H1 (cell line): ENCODE measurements around the gene WDR49. TPM values are rescaled to one million over a fixed set of nuclear protein-coding genes. Genes with fewer than 3 reads are reported as not detected.

ENCODE experiments used
- CTCF ChIA-PET: fragments of 300-600 bp; sonication (Branson Sonifier 250); formaldehyde crosslinking; loops from one replicate; lab custom pipeline; 2021; ENCODE audit not compliant: partially characterized antibody; lab: Charles Lee
- POLR2A ChIA-PET: fragments of 300-600 bp; sonication (Branson Sonifier 250); formaldehyde crosslinking; loops from one replicate; lab custom pipeline; 2021; ENCODE audit warnings: inconsistent platforms; ENCODE audit not compliant: partially characterized antibody; lab: Charles Lee
- DNase-seq, 2 experiments: peaks; one replicate each; pipeline versions ENCODE4 v3.0.0 to v3.0.0-alpha.2; 2010 to 2022; ENCODE audit warnings: low spot score in 2 of 2, low read depth in 1 of 2, mixed read lengths in 1 of 2
- FAIRE-seq: peaks from 2 replicates; lab custom pipeline; 2011; peaks lifted over from hg19 to GRCh38; lab: Jason Lieb, UNC
- H2AFZ ChIP-seq: 2 replicates; pipeline ENCODE4 v1.8.1; 2012; ENCODE audit warnings: low read length, inconsistent platforms
- H2AK5ac ChIP-seq: 2 replicates; pipeline ENCODE4 v1.6.1; 2013; ENCODE audit warnings: low read depth, low read length
- H2BK120ac ChIP-seq: replicated peaks from 2 replicates; pipeline ENCODE3; 2013; ENCODE audit warnings: low read depth, low read length, inconsistent platforms
- H2BK12ac ChIP-seq: 2 replicates; pipeline ENCODE4 v1.6.1; 2013; ENCODE audit warnings: low read depth, low read length
- H2BK15ac ChIP-seq: 2 replicates; pipeline ENCODE4 v1.6.1; 2013; ENCODE audit warnings: low read length
- H2BK20ac ChIP-seq: 2 replicates; pipeline ENCODE4 v1.6.1; 2013; ENCODE audit warnings: low read length
- H2BK5ac ChIP-seq: 2 replicates; pipeline ENCODE4 v1.6.1; 2013; ENCODE audit warnings: low read depth, low read length
- H3K14ac ChIP-seq: 2 replicates; pipeline ENCODE4 v1.6.1; 2013; ENCODE audit warnings: inconsistent platforms; ENCODE audit not compliant: insufficient read length
- H3K18ac ChIP-seq: 2 replicates; pipeline ENCODE4 v1.6.1; 2013; ENCODE audit warnings: low read length; ENCODE audit errors: extremely low read depth
- H3K23ac ChIP-seq: 2 replicates; pipeline ENCODE4 v1.6.1; 2013; ENCODE audit warnings: inconsistent platforms; ENCODE audit not compliant: insufficient read length
- H3K23me2 ChIP-seq: 2 replicates; pipeline ENCODE4 v1.6.1; 2013; ENCODE audit warnings: low read depth, low read length
- H3K27ac ChIP-seq: 2 replicates; pipeline ENCODE4 v1.6.1; 2011; ENCODE audit warnings: low read depth, low read length, inconsistent platforms
- H3K27me3 ChIP-seq, 4 experiments: replicated peaks in 1 of 4; 1 replicate in 1 of 4; 2 replicates in 3 of 4; pipeline versions ENCODE4 v1.6.1 to v1.8.1; 2011 to 2013; ENCODE audit warnings: low read length in 3 of 4, mild to moderate bottlenecking in 3 of 4, inconsistent platforms in 2 of 4, mixed read lengths in 2 of 4, moderate library complexity in 1 of 4; ENCODE audit not compliant: control insufficient read depth in 3 of 4, insufficient read depth in 3 of 4; ENCODE audit errors: extremely low read depth in 1 of 4
- H3K36me3 ChIP-seq, 4 experiments: 2 replicates each; pipeline versions ENCODE4 v1.6.1 to v1.8.1; 2011 to 2013; ENCODE audit warnings: mild to moderate bottlenecking in 4 of 4, low read length in 3 of 4, moderate library complexity in 2 of 4, control low read depth in 1 of 4, inconsistent platforms in 1 of 4; ENCODE audit not compliant: insufficient read depth in 4 of 4, control insufficient read depth in 2 of 4
- H3K4ac ChIP-seq: replicated peaks from 2 replicates; pipeline ENCODE3; 2013; ENCODE audit warnings: low read length, low read depth, mixed read lengths, inconsistent platforms; ENCODE audit not compliant: insufficient read length
- H3K4me1 ChIP-seq, 4 experiments: replicated peaks in 1 of 4; 1 replicate in 1 of 4; 2 replicates in 3 of 4; pipeline versions ENCODE4 v1.6.1 to v1.8.1; 2011 to 2013; ENCODE audit warnings: low read length in 3 of 4, inconsistent platforms in 2 of 4, mixed read lengths in 1 of 4; ENCODE audit not compliant: insufficient read depth in 4 of 4, control insufficient read depth in 3 of 4
- H3K4me2 ChIP-seq, 2 experiments: 2 replicates each; pipeline versions ENCODE4 v1.6.1 to v1.8.1; 2011 to 2013; ENCODE audit warnings: low read depth in 2 of 2, low read length in 2 of 2, control low read depth in 1 of 2, inconsistent platforms in 1 of 2, mild to moderate bottlenecking in 1 of 2; ENCODE audit not compliant: insufficient read depth in 1 of 2
- H3K4me3 ChIP-seq, 4 experiments: fragments of 200-600, 300-600 bp in 1 of 4; sonication (generic), shearing (Covaris generic), sonication (Bioruptor Twin) in 1 of 4; 2 replicates each; pipeline versions ENCODE4 v1.5.1 to v1.8.1; 2011 to 2016; ENCODE audit warnings: low read length in 4 of 4, low read depth in 3 of 4, control low read depth in 2 of 4, inconsistent platforms in 2 of 4, mild to moderate bottlenecking in 2 of 4, mixed read lengths in 1 of 4, moderate library complexity in 1 of 4; ENCODE audit not compliant: insufficient read depth in 2 of 4; ENCODE audit errors: extremely low read depth in 1 of 4
- H3K56ac ChIP-seq: replicated peaks from 2 replicates; pipeline ENCODE3; 2013; ENCODE audit warnings: low read depth, mild to moderate bottlenecking, mixed read lengths, low read length, inconsistent platforms; ENCODE audit not compliant: insufficient read length
- H3K79me1 ChIP-seq: 2 replicates; pipeline ENCODE4 v1.6.1; 2013; ENCODE audit warnings: low read depth, low read length, control low read depth
- H3K79me2 ChIP-seq, 2 experiments: 2 replicates each; pipeline versions ENCODE4 v1.6.1 to v1.8.1; 2012 to 2013; ENCODE audit warnings: low read length in 2 of 2, mild to moderate bottlenecking in 2 of 2, inconsistent platforms in 1 of 2; ENCODE audit not compliant: insufficient read depth in 2 of 2, control insufficient read depth in 1 of 2
- H3K9ac ChIP-seq, 4 experiments: replicated peaks in 1 of 4; 1 replicate in 1 of 4; 2 replicates in 3 of 4; pipeline versions ENCODE4 v1.6.1 to v1.8.1; 2011 to 2013; ENCODE audit warnings: low read depth in 3 of 4, low read length in 3 of 4, control low read depth in 2 of 4, mild to moderate bottlenecking in 2 of 4, moderate library complexity in 2 of 4, inconsistent platforms in 1 of 4; ENCODE audit errors: extremely low read depth in 1 of 4
- H3K9me3 ChIP-seq, 2 experiments: 2 replicates each; pipeline versions ENCODE4 v1.6.1 to v1.8.1; 2012 to 2013; ENCODE audit warnings: mild to moderate bottlenecking in 2 of 2, moderate library complexity in 2 of 2, control low read depth in 1 of 2, inconsistent platforms in 1 of 2, low read depth in 1 of 2, low read length in 1 of 2, mixed read lengths in 1 of 2; ENCODE audit not compliant: insufficient read depth in 2 of 2
- H4K20me1 ChIP-seq, 2 experiments: replicated peaks in 1 of 2; 2 replicates each; pipeline versions ENCODE3 to v1.8.1; 2011 to 2013; ENCODE audit warnings: inconsistent platforms in 2 of 2, low read length in 2 of 2, mild to moderate bottlenecking in 1 of 2; ENCODE audit not compliant: insufficient read depth in 2 of 2, control insufficient read depth in 1 of 2
- H4K5ac ChIP-seq: 2 replicates; pipeline ENCODE4 v1.6.1; 2013; ENCODE audit warnings: low read length, low read depth, mixed read lengths, inconsistent platforms; ENCODE audit not compliant: insufficient read length
- H4K8ac ChIP-seq: 2 replicates; pipeline ENCODE4 v1.8.0; 2013; ENCODE audit warnings: mild to moderate bottlenecking, moderate library complexity, low read length, inconsistent platforms; ENCODE audit not compliant: insufficient read depth; ENCODE audit errors: extremely low read depth
- H4K91ac ChIP-seq: replicated peaks from 2 replicates; pipeline ENCODE3; 2013; ENCODE audit warnings: low read length, mixed read lengths, inconsistent platforms; ENCODE audit not compliant: insufficient read length
- BCL11A ChIP-seq, 2 experiments: IDR thresholded peaks; one replicate each; pipeline ENCODE4 v1.6.1; 2011; ENCODE audit warnings: low read depth in 2 of 2, low read length in 2 of 2, mild to moderate bottlenecking in 2 of 2
- CBX5 ChIP-seq: fragments of 300-800, 300-1000 bp; sonication (generic); IDR thresholded peaks from 2 replicates; pipeline ENCODE4 v1.7.1; 2016; ENCODE audit warnings: antibody characterized with exemption, low read length, low read depth
- EP300 ChIP-seq, 2 experiments: IDR thresholded peaks; 1 replicate in 1 of 2; 2 replicates in 1 of 2; pipeline ENCODE4 v1.6.1; 2011 to 2012; ENCODE audit warnings: low read depth in 2 of 2, low read length in 2 of 2, mild to moderate bottlenecking in 2 of 2, borderline replicate concordance in 1 of 2, inconsistent platforms in 1 of 2, moderate library complexity in 1 of 2
- HDAC6 ChIP-seq: IDR thresholded peaks from one replicate; pipeline ENCODE4 v1.7.1; 2012; ENCODE audit warnings: low read depth, mild to moderate bottlenecking, inconsistent platforms, low read length, moderate library complexity
- JUND ChIP-seq: IDR thresholded peaks from 2 replicates; pipeline ENCODE4 v1.6.1; 2011; ENCODE audit warnings: mild to moderate bottlenecking, improper control_type of control experiment, low read length
- KDM1A ChIP-seq: fragments of 200-600, 300-600 bp; sonication (generic); IDR thresholded peaks from 2 replicates; pipeline ENCODE4 v1.7.1; 2016; ENCODE audit warnings: mild to moderate bottlenecking, low read length, borderline replicate concordance
- SP1 ChIP-seq: IDR thresholded peaks from 2 replicates; pipeline ENCODE4 v1.6.1; 2011; ENCODE audit warnings: low read depth, low read length
- WGBS, 2 experiments: shearing (Covaris generic) in 1 of 2; methylation state at CpG; one replicate each; pipeline versions ENCODE4 v1.1.6 to v1.1.7; 2013 to 2015; ENCODE audit warnings: low lambda C conversion rate in 2 of 2, mixed read lengths in 2 of 2, inconsistent platforms in 1 of 2, low coverage in 1 of 2, missing lambda C conversion rate in 1 of 2; ENCODE audit not compliant: insufficient replicate concordance in 2 of 2, insufficient coverage in 1 of 2, insufficient read length in 1 of 2; ENCODE audit errors: extremely low coverage in 1 of 2, missing lambda C conversion rate in 1 of 2; 5-methylcytosine and 5-hydroxymethylcytosine counted together
- polyA plus RNA-seq, 7 experiments: library from polyadenylated mRNA; depleted of rRNA in 3 of 7; stranded (reverse) in 5 of 7; unstranded in 2 of 7; fragments of >200 nt in 5 of 7; fragments of 200-250 nt in 2 of 7; gene quantifications; 1 replicate in 5 of 7; 2 replicates in 1 of 7; 4 replicates in 1 of 7; pipeline versions ENCODE4 v1.2.1 to v1.2.3, GENCODE V29; 2011 to 2013; ENCODE audit warnings: missing spikeins in 2 of 7, mixed read lengths in 2 of 7
- total RNA-seq: library from RNA; stranded (reverse); fragmentation: NEBNext Ultra II Directional; extraction: Animal tissue kit (Norgen Biotek cat#: 25700); gene quantifications from 2 replicates; pipeline ENCODE4 v1.2.1, GENCODE V29; 2021

WDR49 gene
- total and polyA plus RNA-seq, 2 of the 8 experiments (the other 6 are each of a cell fraction or from before 2014, with no cell fraction given), result 0.50 to 1.7 TPM

- H3K27ac ChIP-seq, result no peak overlapping the region
Observed at GRCh38 chr3:167606836-167607235, 46.9 kb downstream of the WDR49 start.

More at GRCh38 chr3:167606836-167607235, 46.9 kb downstream of the WDR49 start:
- Histone ChIP-seq H2BK15ac (no peak overlapping the region), H3K4me1 (peaks cover 0 to 20% (median 2%) of the 10 kb centered on the region in 4 experiments; a peak in 5 of 7 replicates), H4K8ac (no peak overlapping the region), H3K79me2 (no peaks in the 10 kb centered on the region), H2AK5ac (no peak overlapping the region), H3K4me2 (no peak overlapping the region), H2BK20ac (no peak overlapping the region), H2BK12ac (no peak overlapping the region; the same call in 1 of the 2 replicates), H3K23me2 (no peaks in the 10 kb centered on the region), H3K18ac (no peak overlapping the region), H3K4ac (no peak overlapping the region), H3K36me3 (no peaks in the 10 kb centered on the region), H2BK5ac (no peak overlapping the region), H3K9ac (no peak overlapping the region), H3K27me3 (no peaks in the 10 kb centered on the region), H4K91ac (no peak overlapping the region), H4K5ac (no peak overlapping the region), H2AFZ (no peak overlapping the region), H3K79me1 (no peaks in the 10 kb centered on the region), H3K14ac (no peak overlapping the region), H4K20me1 (no peaks in the 10 kb centered on the region), H3K4me3 (no peak overlapping the region), H2BK120ac (no peak overlapping the region), H3K23ac (no peak overlapping the region), H3K56ac (no peak overlapping the region), H3K9me3 (no peaks in the 10 kb centered on the region)
- 94% methylated on average over 3 of the region's 3 CpGs; no CpG with 5 or more reads in 1 of the 2 experiments for WGBS, 2 experiments
- TF ChIP-seq BCL11A (IDR thresholded peaks at IDR 0.05; ENCODE audit: low read depth in 2 of 2, low read length in 2 of 2), result no peak
- no peak for TF ChIP-seq KDM1A
- no peak for TF ChIP-seq SP1
- no peak for TF ChIP-seq HDAC6
- TF ChIP-seq EP300 (IDR thresholded peaks at IDR 0.05; ENCODE audit: borderline replicate concordance in 1 of 2, low read depth in 2 of 2, low read length in 2 of 2), result no peak
- no peak for TF ChIP-seq JUND
- TF ChIP-seq CBX5, result no peak
- FAIRE-seq (no peak), DNase-seq (no peak)
- POLR2A ChIA-PET, result interaction anchor here (1.1 kb wide), 1 partner anchor 46 kb away, joined by 3 read pairs; no protein-coding TSS in a partner anchor
- CTCF ChIA-PET, result no interaction called here
